ENCODE data around the gene ZNHIT2. TPM values are rescaled to one million over a fixed set of nuclear protein-coding genes. Genes with fewer than 3 reads are reported as not detected.
A peak's percentile ranks its signal among the peaks of the same experiment; 100 is the strongest.

ZNHIT2 gene
- total and polyA plus RNA-seq, 2 of the 13 experiments (the other 11 are each of a cell fraction or from before 2014, with no cell fraction given) = 1.1 to 6.5 TPM

GRCh38 chr11:65165410-65166317, 48.2 kb upstream of the ZNHIT2 start (continued):
- TF ChIP-seq ARID4A (CRISPR knock-in tag; IDR thresholded peaks at IDR 0.05; ENCODE audit: borderline replicate concordance) (peak; percentile 47; the same call in 1 of the 2 replicates), NFIC (IDR thresholded peaks at IDR 0.05; ENCODE audit: low read length) (peak; percentile 74; the same call in 1 of the 2 replicates), PBX2 (CRISPR knock-in tag; IDR thresholded peaks at IDR 0.05) (no peak), RFX3 (CRISPR knock-in tag; IDR thresholded peaks at IDR 0.05) (no peak), ZNF24 (IDR thresholded peaks at IDR 0.05) (no peak), THYN1 (CRISPR knock-in tag; IDR thresholded peaks at IDR 0.05; ENCODE audit: borderline replicate concordance, low read depth) (no peak), MAFG (CRISPR knock-in tag; IDR thresholded peaks at IDR 0.05) (no peak), ZNF431 (CRISPR knock-in tag; IDR thresholded peaks at IDR 0.05; ENCODE audit: borderline replicate concordance, low read depth) (no peak), CREB1 (IDR thresholded peaks at IDR 0.05) (no peak), CREB1 (CRISPR knock-in tag; IDR thresholded peaks at IDR 0.05) (peak; percentile 60; the same call in 1 of the 2 replicates), PAF1 (CRISPR knock-in tag; IDR thresholded peaks at IDR 0.05) (no peak), NR1H2 (CRISPR knock-in tag; IDR thresholded peaks at IDR 0.05; ENCODE audit: borderline replicate concordance, low read depth) (0 out of 2 replicates have a peak, but pooled peaks have one; percentile 51), PHB2 (IDR thresholded peaks at IDR 0.05; ENCODE audit: partially characterized antibody) (no peak), ZNF878 (CRISPR knock-in tag; IDR thresholded peaks at IDR 0.05) (no peak), ZNF879 (CRISPR knock-in tag; IDR thresholded peaks at IDR 0.05) (no peak), CBX1 (IDR thresholded peaks at IDR 0.05; ENCODE audit: low read depth) (no peak), ZFX (CRISPR knock-in tag; IDR thresholded peaks at IDR 0.05; ENCODE audit: low read depth) (peak; percentile 68; the same call in 1 of the 2 replicates), GTF3A (CRISPR knock-in tag; conservative IDR thresholded peaks at IDR 0.05) (no peak), ZMYM3 (CRISPR knock-in tag; IDR thresholded peaks at IDR 0.05) (peak; percentile 81), TFDP2 (CRISPR knock-in tag; IDR thresholded peaks at IDR 0.05) (peak; percentile 71), ARNT (IDR thresholded peaks at IDR 0.05) (no peak), ZNF143 (CRISPR knock-in tag; IDR thresholded peaks at IDR 0.05) (no peak), ELK4 (CRISPR knock-in tag; IDR thresholded peaks at IDR 0.05; ENCODE audit: borderline replicate concordance) (no peak), GZF1 (CRISPR knock-in tag; IDR thresholded peaks at IDR 0.05) (no peak)
